Epithelial cell of prostate (primary cell): ENCODE results near the gene LRRC53.

Experiments
- DNase-seq: peaks from one replicate; pipeline ENCODE4 v3.0.0-alpha.2; 2011; ENCODE audit warnings: low read depth, low spot score
- H3K27ac ChIP-seq: fragments of 450-650 bp; 2 replicates; pipeline ENCODE4 v1.5.1; 2017; ENCODE audit warnings: mild to moderate bottlenecking

LRRC53 gene

DNA sequence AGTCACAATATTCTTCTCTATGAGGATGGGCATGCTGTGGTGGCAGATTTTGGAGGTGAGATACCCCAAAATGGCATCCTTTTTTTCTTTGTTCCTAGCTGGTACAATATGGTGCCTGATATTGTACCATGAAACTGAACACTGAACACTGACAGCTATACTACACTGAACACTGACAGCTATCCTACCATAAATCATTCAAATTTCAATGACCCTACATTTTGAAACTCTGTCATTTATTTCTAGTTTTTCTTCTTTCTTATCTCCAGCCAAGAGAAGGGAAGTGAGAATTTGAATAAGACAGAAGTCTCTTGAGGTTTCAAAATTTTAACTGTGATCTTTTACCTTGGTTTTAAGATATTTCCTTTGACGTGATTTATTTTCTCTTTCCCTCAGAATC is 76.3 kb downstream of the LRRC53 start:
- DNase-seq = no peak
- no peak overlapping the region for H3K27ac ChIP-seq

DNA sequence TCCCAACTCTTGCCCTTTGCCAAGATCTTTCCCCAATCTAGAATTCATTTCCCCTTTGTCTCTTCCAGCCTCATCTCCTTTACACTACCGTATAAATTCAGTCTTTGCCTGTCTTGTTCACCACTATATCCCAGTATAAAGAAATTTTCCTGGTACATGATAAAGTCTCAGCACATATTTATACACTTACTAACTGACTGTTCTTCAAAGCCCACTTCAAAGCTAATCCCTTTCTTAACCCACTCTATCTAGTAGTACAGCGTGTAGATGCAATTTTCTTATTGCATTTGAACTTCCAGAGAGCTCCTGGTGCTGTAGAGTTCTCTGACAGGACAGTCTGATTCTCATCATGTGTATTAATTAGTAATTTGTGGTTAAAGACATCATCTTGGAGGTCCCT is 78.1 kb downstream of the LRRC53 start:
- H3K27ac ChIP-seq = no peak overlapping the region
- no peak for DNase-seq

- DNase-seq = no peak
- no peak overlapping the region for H3K27ac ChIP-seq
Measured at GRCh38 chr1:74432325-74432724, 80.1 kb downstream of the LRRC53 start.

DNA sequence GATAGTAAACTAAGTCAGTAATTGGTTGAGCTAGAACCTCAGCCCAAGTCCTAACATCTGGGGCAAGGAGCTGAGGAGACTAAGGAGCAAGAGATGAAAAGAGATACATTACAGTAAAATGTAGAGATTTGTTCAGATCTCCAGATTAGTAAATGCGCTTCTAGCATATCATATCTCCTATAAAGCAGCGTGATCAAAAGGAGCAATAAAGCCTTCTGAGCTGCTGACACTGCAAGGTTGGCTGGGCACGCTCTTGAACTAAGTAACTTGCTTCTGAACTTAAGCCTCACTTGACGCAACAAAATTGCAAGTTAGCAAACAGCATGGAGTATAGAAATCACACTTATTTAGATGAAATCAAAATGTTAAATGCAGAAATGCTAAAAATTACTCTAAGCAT is 80.9 kb downstream of the LRRC53 start:
- DNase-seq = no peak
- no peak overlapping the region for H3K27ac ChIP-seq

GRCh38 chr1:74430342-74430934 is 82.0 kb downstream of the LRRC53 start:
- no peak overlapping the region for H3K27ac ChIP-seq
- DNase-seq = no peak

- no peak overlapping the region for H3K27ac ChIP-seq
- no peak for DNase-seq
Measured at GRCh38 chr1:74429580-74429979, 82.8 kb downstream of the LRRC53 start.

- DNase-seq = peak; percentile 10
- H3K27ac ChIP-seq = no peak overlapping the region
Measured at GRCh38 chr1:74427681-74428080, 84.7 kb downstream of the LRRC53 start.

- no peak overlapping the region for H3K27ac ChIP-seq
- no peak for DNase-seq
Measured at GRCh38 chr1:74426208-74426937, 86.0 kb downstream of the LRRC53 start.

- DNase-seq = no peak
- no peak overlapping the region for H3K27ac ChIP-seq
Measured at GRCh38 chr1:74425676-74426075, 86.7 kb downstream of the LRRC53 start.

DNA sequence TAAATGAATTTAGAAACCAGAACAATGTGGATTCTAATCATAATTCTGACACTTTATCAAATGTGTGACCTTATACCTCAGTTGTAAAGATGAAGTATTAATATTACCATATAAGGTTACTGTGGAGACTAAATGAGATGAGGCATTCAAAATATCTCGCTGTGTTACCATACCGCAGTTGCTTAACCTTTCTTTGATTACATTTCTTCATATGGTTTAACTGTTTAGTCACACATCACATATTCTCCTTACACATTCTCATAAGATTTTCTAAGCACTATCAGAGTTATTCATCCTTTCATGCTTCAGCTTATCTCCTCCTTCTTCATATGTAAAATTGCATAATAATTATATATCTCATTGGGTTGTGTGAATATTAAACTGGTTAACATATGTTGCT is 88.9 kb downstream of the LRRC53 start:
- DNase-seq = no peak
- H3K27ac ChIP-seq = no peak overlapping the region

GRCh38 chr1:74422421-74423292 is 89.8 kb downstream of the LRRC53 start:
- H3K27ac ChIP-seq = no peak overlapping the region
- DNase-seq = no peak

- no peak overlapping the region for H3K27ac ChIP-seq
- no peak for DNase-seq
Measured at GRCh38 chr1:74420467-74420866, 91.9 kb downstream of the LRRC53 start.
